ENCODE data around the gene IRX3. TPM values are rescaled to one million over a fixed set of nuclear protein-coding genes. Genes with fewer than 3 reads are reported as not detected.

The IRX3 gene
- total RNA-seq, 1 experiment from 2014 or later = 2.4 TPM

GRCh38 chr16:54273566-54273965 lies 13.0 kb downstream of the IRX3 start:
- no peaks in the 10 kb centered on the region; a peak in 1 of 7 replicates for H3K36me3 Mint-ChIP-seq (ENCODE audit: insufficient read depth in 1 of 3, low read depth in 3 of 3)
- H4K91ac ChIP-seq (ENCODE audit: insufficient read length, low read depth, low read length) = no peak overlapping the region
- no peak overlapping the region for H2BK5ac ChIP-seq (ENCODE audit: insufficient read length, low read length)
- H3K79me1 ChIP-seq (ENCODE audit: insufficient read depth, low read depth, low read length, poor library complexity, severe bottlenecking) = no peaks in the 10 kb centered on the region
- H2BK20ac ChIP-seq (ENCODE audit: low read depth, low read length, poor library complexity, severe bottlenecking) = no peak overlapping the region
- no peak overlapping the region for H3K4me3 Mint-ChIP-seq
- H3K4me1 ChIP-seq (ENCODE audit: insufficient read depth, low read length) = no peaks in the 10 kb centered on the region
- H4K8ac ChIP-seq (replicated peaks; ENCODE audit: insufficient read length, low read depth, low read length) = no peak overlapping the region
- H3K9ac ChIP-seq (ENCODE audit: extremely low read depth, insufficient read length, low read length) = no peak overlapping the region
- H4K5ac ChIP-seq (ENCODE audit: insufficient read length, low read depth, low read length) = no peak overlapping the region
- H3K9me3 Mint-ChIP-seq = no peaks in the 10 kb centered on the region; a peak in 1 of 5 replicates
- no peak overlapping the region for H3K18ac ChIP-seq (ENCODE audit: insufficient read length, low read depth, low read length)
- no peak for DNase-seq
- H2AFZ ChIP-seq (ENCODE audit: low read length) = no peak overlapping the region
- no peaks in the 10 kb centered on the region for H3K23me2 ChIP-seq (ENCODE audit: insufficient read length, low read depth, low read length, poor library complexity, severe bottlenecking)
- H3K27ac Mint-ChIP-seq = no peak overlapping the region
- no peak overlapping the region for H3K56ac ChIP-seq (ENCODE audit: insufficient read length, low read depth, low read length)
- peaks cover 0 to 10% of the 10 kb centered on the region in 2 experiments; a peak in 2 of 4 replicates for H3K4me1 Mint-ChIP-seq
- WGBS (ENCODE audit: extremely low coverage, insufficient read length, low lambda C conversion rate) = no CpG with 5 or more reads among the region's 4 CpGs
- H3K9me3 ChIP-seq (ENCODE audit: control insufficient read depth, low read depth, low read length) = no peaks in the 10 kb centered on the region
- TF ChIP-seq CTCF (conservative IDR thresholded peaks at IDR 0.05) = no peak
- H4K20me1 ChIP-seq (ENCODE audit: control insufficient read depth, insufficient read depth, insufficient read length) = no peaks in the 10 kb centered on the region
- H3K4ac ChIP-seq (ENCODE audit: low read depth, low read length) = no peak overlapping the region
- no peaks in the 10 kb centered on the region for H3K27me3 ChIP-seq (ENCODE audit: insufficient read depth, low read length)
- no peaks in the 10 kb centered on the region for H3K79me2 ChIP-seq (ENCODE audit: insufficient read depth, low read length)
- no peak overlapping the region for H3T11ph ChIP-seq (ENCODE audit: low read length)
- H3K27ac ChIP-seq (ENCODE audit: insufficient read length, low read depth, low read length) = no peak overlapping the region
- no peak overlapping the region for H2BK120ac ChIP-seq (ENCODE audit: low read depth, low read length, poor library complexity, severe bottlenecking)
- no peak overlapping the region for H3K14ac ChIP-seq (ENCODE audit: insufficient read depth, low read length)
- H2AK5ac ChIP-seq (ENCODE audit: insufficient read length, low read length) = no peak overlapping the region
- H3K4me2 ChIP-seq (ENCODE audit: insufficient read depth, insufficient read length, low read length) = no peak overlapping the region
- no peak overlapping the region for H2BK15ac ChIP-seq (ENCODE audit: low read depth, low read length)
- no peak overlapping the region for H3K23ac ChIP-seq (ENCODE audit: insufficient read length, low read depth, low read length)
- no peak overlapping the region for H2BK12ac ChIP-seq (ENCODE audit: insufficient read length, low read depth, low read length)
- peaks cover 8% of the 10 kb centered on the region for H3K27me3 Mint-ChIP-seq (ENCODE audit: low read depth)
